GM12878 (cell line): ENCODE data around the gene UBASH3A. TPM values are rescaled to one million over a fixed set of nuclear protein-coding genes. Genes with fewer than 3 reads are reported as not detected.
A peak's percentile ranks its signal among the peaks of the same experiment; 100 is the strongest.

Experiments used
- ATF3 ChIP-seq: IDR thresholded peaks from 2 replicates; pipeline ENCODE4 v1.6.1; 2011; ENCODE audit warnings: low read depth, mild to moderate bottlenecking, low read length, moderate library complexity, borderline replicate concordance; ENCODE audit errors: extremely low read depth
- BHLHE40 ChIP-seq, 2 experiments: fragments of 450-650 bp in 1 of 2; IDR thresholded peaks; 2 replicates each; pipeline ENCODE4 v1.6.1; 2011 to 2017; ENCODE audit warnings: low read depth in 2 of 2, borderline replicate concordance in 1 of 2, improper control_type of control experiment in 1 of 2, low read length in 1 of 2, mild to moderate bottlenecking in 1 of 2
- CBFB ChIP-seq: IDR thresholded peaks from 2 replicates; pipeline ENCODE4 v1.6.1; 2016; ENCODE audit warnings: antibody characterized with exemption, low read depth
- E4F1 ChIP-seq: fragments of 450-650 bp; IDR thresholded peaks from 2 replicates; pipeline ENCODE4 v1.6.1; 2018; ENCODE audit warnings: borderline replicate concordance, mild to moderate bottlenecking; ENCODE audit not compliant: partially characterized antibody
- EED ChIP-seq: sonication (generic); IDR thresholded peaks from 2 replicates; pipeline ENCODE4 v1.6.1; 2016; ENCODE audit warnings: antibody characterized with exemption, low read depth
- EP300 ChIP-seq, 2 experiments: fragments of 150-350 bp in 1 of 2; IDR thresholded peaks; 2 replicates each; pipeline ENCODE4 v1.6.1; 2011 to 2012; ENCODE audit warnings: low read depth in 2 of 2, low read length in 2 of 2, borderline replicate concordance in 1 of 2, improper control_type of control experiment in 1 of 2, inconsistent platforms in 1 of 2; ENCODE audit not compliant: control insufficient read depth in 1 of 2
- HDAC6 ChIP-seq: fragments of 200-600 bp; sonication (generic); IDR thresholded peaks from one replicate; pipeline ENCODE4 v1.8.0; 2017; ENCODE audit warnings: antibody characterized with exemption; ENCODE audit not compliant: unreplicated experiment
- IRF4 ChIP-seq: IDR thresholded peaks from 2 replicates; pipeline ENCODE4 v1.6.1; 2011; ENCODE audit warnings: low read depth, low read length
- JUND ChIP-seq: IDR thresholded peaks from 2 replicates; pipeline ENCODE4 v1.6.1; 2012; ENCODE audit warnings: low read depth, mild to moderate bottlenecking, low read length, improper control_type of control experiment, moderate library complexity
- KAT2A ChIP-seq: conservative IDR thresholded peaks from 2 replicates; pipeline ENCODE4 v1.6.1; 2011; ENCODE audit warnings: low read depth, low read length; ENCODE audit not compliant: control insufficient read depth
- MTA2 ChIP-seq: fragments of 450-650 bp; IDR thresholded peaks from 2 replicates; pipeline ENCODE4 v1.6.1; 2016; ENCODE audit warnings: low read depth, mild to moderate bottlenecking, moderate library complexity
- RCOR1 ChIP-seq: conservative IDR thresholded peaks from 2 replicates; pipeline ENCODE4 v1.6.1; 2012; ENCODE audit warnings: low read depth, low read length, improper control_type of control experiment
- RUNX3 ChIP-seq: IDR thresholded peaks from 2 replicates; pipeline ENCODE4 v1.6.1; 2012; ENCODE audit warnings: low read length, inconsistent platforms
- SMAD1 ChIP-seq: fragments of 450-650 bp; IDR thresholded peaks from 2 replicates; pipeline ENCODE4 v1.6.1; 2018; ENCODE audit warnings: mild to moderate bottlenecking, low read depth; ENCODE audit not compliant: partially characterized antibody
- ZBED1 ChIP-seq: IDR thresholded peaks from 2 replicates; pipeline ENCODE4 v1.6.1; 2016; ENCODE audit warnings: borderline replicate concordance
- ZBTB33 ChIP-seq: fragments of 450-650 bp; IDR thresholded peaks from 2 replicates; pipeline ENCODE4 v1.6.1; 2017; ENCODE audit warnings: mild to moderate bottlenecking
- ZNF24 ChIP-seq: fragments of 450-650 bp; IDR thresholded peaks from 2 replicates; pipeline ENCODE4 v1.6.1; 2017; ENCODE audit warnings: antibody characterized with exemption, mild to moderate bottlenecking
- ZZZ3 ChIP-seq: IDR thresholded peaks from 2 replicates; pipeline ENCODE4 v1.6.1; 2011; ENCODE audit warnings: low read depth; ENCODE audit not compliant: control insufficient read depth, insufficient read length
- polyA plus RNA-seq, 11 experiments: library from polyadenylated mRNA; depleted of rRNA in 4 of 11; unstranded in 6 of 11; stranded (reverse) in 5 of 11; fragments of >200 nt; fragmentation: Nextera tagmentation in 4 of 11; fragmentation: Illumina TruSeq in 1 of 11; extraction: Ambion mirVana in 4 of 11; extraction: Trizol in 1 of 11; gene quantifications; 1 replicate in 1 of 11; 2 replicates in 10 of 11; pipeline versions ENCODE4 v1.2.1 to v1.2.3, GENCODE V29; 2011 to 2016; ENCODE audit warnings: inconsistent platforms in 2 of 11, missing spikeins in 2 of 11, low read depth in 1 of 11
- total RNA-seq, 4 experiments: library from RNA; depleted of rRNA in 3 of 4; stranded (reverse); fragments of >200 nt in 3 of 4; fragmentation: Illumina TruSeq in 1 of 4; extraction: Trizol in 1 of 4; gene quantifications; 2 replicates each; pipeline versions ENCODE4 v1.2.1 to v1.2.3, GENCODE V29; 2013 to 2021
- TF ChIP-seq, protein P1 (sequence below): IDR thresholded peaks from 2 replicates; pipeline ENCODE4 v1.6.1; 2012; ENCODE audit warnings: mild to moderate bottlenecking, low read depth, low read length
- TF ChIP-seq, protein P2 (sequence below): IDR thresholded peaks from 2 replicates; pipeline ENCODE4 v1.6.1; 2012; ENCODE audit warnings: low read depth, low read length, improper control_type of control experiment

Gene UBASH3A
- total and polyA plus RNA-seq, 10 of the 15 experiments (the other 5 are each of a cell fraction or from before 2014, with no cell fraction given) = 0.04 to 0.39 (median 0.23) TPM; not detected in 1

DNA sequence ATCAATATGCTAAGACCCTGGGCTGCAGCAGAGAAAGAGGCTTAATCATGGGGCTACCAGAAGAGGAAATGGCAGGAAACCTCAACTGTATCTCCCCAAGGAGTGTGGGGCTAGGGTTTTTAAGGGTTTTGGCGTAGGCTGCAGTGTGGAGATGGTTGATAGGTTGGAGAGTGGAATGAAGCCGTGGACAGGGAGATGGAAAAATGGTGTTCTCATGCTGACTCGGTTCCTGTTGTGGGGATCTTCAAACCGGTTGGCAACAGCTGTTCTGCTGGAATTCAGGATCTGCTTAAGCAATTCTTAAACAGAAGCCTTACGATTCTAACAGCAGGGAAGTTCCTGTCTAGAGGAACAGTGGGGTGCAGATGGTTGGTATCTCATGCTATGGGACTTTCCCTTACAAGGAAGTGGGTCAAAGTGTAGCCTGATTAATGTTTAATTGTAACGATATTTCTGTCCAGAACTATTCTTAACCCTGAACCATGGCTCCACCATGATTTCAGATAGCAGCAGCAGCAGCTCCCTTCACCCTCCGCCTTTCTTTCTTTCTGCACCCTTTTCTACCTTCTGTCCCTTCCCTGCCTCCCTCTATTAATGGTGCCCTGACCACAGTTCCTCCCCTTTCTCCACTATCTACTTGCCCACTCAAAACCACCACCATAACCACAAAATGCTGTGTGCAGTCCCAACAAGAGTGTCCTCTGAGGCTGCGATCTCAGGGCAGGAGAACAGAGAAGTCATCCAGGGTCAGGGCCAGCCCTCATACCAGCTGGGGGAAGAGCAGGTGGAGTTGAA lies 61.5 kb downstream of the UBASH3A start (continued):
- peak in 1 of 2 experiments; percentile 57; a peak in 2 of 4 replicates for TF ChIP-seq BHLHE40 (IDR thresholded peaks at IDR 0.05; ENCODE audit: borderline replicate concordance in 1 of 2, low read depth in 2 of 2, low read length in 1 of 2)
- no peak for TF ChIP-seq SMAD1
- TF ChIP-seq E4F1 = no peak
- no peak for TF ChIP-seq IRF4
- no peak for TF ChIP-seq ZBED1
- TF ChIP-seq KAT2A = no peak
- no peak for TF ChIP-seq ATF3
- 0 out of 4 replicates have a peak, but pooled peaks of 1 of the 2 experiments have one; percentile 49 for TF ChIP-seq EP300 (IDR thresholded peaks at IDR 0.05; ENCODE audit: borderline replicate concordance in 1 of 2, control insufficient read depth in 1 of 2, low read depth in 2 of 2, low read length in 2 of 2)
- no peak for TF ChIP-seq HDAC6
- TF ChIP-seq JUND = no peak
- TF ChIP-seq, protein P1, sequence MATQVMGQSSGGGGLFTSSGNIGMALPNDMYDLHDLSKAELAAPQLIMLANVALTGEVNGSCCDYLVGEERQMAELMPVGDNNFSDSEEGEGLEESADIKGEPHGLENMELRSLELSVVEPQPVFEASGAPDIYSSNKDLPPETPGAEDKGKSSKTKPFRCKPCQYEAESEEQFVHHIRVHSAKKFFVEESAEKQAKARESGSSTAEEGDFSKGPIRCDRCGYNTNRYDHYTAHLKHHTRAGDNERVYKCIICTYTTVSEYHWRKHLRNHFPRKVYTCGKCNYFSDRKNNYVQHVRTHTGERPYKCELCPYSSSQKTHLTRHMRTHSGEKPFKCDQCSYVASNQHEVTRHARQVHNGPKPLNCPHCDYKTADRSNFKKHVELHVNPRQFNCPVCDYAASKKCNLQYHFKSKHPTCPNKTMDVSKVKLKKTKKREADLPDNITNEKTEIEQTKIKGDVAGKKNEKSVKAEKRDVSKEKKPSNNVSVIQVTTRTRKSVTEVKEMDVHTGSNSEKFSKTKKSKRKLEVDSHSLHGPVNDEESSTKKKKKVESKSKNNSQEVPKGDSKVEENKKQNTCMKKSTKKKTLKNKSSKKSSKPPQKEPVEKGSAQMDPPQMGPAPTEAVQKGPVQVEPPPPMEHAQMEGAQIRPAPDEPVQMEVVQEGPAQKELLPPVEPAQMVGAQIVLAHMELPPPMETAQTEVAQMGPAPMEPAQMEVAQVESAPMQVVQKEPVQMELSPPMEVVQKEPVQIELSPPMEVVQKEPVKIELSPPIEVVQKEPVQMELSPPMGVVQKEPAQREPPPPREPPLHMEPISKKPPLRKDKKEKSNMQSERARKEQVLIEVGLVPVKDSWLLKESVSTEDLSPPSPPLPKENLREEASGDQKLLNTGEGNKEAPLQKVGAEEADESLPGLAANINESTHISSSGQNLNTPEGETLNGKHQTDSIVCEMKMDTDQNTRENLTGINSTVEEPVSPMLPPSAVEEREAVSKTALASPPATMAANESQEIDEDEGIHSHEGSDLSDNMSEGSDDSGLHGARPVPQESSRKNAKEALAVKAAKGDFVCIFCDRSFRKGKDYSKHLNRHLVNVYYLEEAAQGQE = no peak
- TF ChIP-seq MTA2 = peak; percentile 87
- TF ChIP-seq CBFB = peak; percentile 90; the same call in 1 of the 2 replicates
- TF ChIP-seq RCOR1 = no peak
- TF ChIP-seq ZZZ3 = no peak
- TF ChIP-seq, protein P2, sequence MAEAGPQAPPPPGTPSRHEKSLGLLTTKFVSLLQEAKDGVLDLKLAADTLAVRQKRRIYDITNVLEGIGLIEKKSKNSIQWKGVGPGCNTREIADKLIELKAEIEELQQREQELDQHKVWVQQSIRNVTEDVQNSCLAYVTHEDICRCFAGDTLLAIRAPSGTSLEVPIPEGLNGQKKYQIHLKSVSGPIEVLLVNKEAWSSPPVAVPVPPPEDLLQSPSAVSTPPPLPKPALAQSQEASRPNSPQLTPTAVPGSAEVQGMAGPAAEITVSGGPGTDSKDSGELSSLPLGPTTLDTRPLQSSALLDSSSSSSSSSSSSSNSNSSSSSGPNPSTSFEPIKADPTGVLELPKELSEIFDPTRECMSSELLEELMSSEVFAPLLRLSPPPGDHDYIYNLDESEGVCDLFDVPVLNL = no peak
- TF ChIP-seq EED = peak; percentile 96
- TF ChIP-seq RUNX3 = no peak
- TF ChIP-seq ZNF24 = no peak
- no peak for TF ChIP-seq ZBTB33
